GM12801 (cell line): Measurements from ENCODE around the gene ARMH2.

Experiments
- CTCF ChIP-seq: IDR thresholded peaks from one replicate; pipeline ENCODE4 v1.5.1; 2011; ENCODE audit warnings: control low read depth; ENCODE audit not compliant: insufficient read length; ENCODE audit errors: extremely low read depth

The ARMH2 gene

GRCh38 chr6:24798740-24799540 is at the start of gene ARMH2:
ARMH2 (minus strand) TSS chr6:24798917; CDS start chr6:24798857, 60 bp downstream.
- no peak for TF ChIP-seq CTCF

- no peak for TF ChIP-seq CTCF
Observed at GRCh38 chr6:24848461-24848860, 49.7 kb upstream of the ARMH2 start.

GRCh38 chr6:24847402-24847801 is 48.7 kb upstream of the ARMH2 start:
- TF ChIP-seq CTCF = no peak

- no peak for TF ChIP-seq CTCF
Observed at GRCh38 chr6:24845578-24845977, 46.9 kb upstream of the ARMH2 start.

- no peak for TF ChIP-seq CTCF
Observed at GRCh38 chr6:24844903-24845302, 46.2 kb upstream of the ARMH2 start.

- TF ChIP-seq CTCF = no peak
Observed at GRCh38 chr6:24844061-24844460, 45.3 kb upstream of the ARMH2 start.

GRCh38 chr6:24840187-24840586 is 41.5 kb upstream of the ARMH2 start:
- TF ChIP-seq CTCF = no peak

- TF ChIP-seq CTCF = no peak
Observed at GRCh38 chr6:24838994-24839393, 40.3 kb upstream of the ARMH2 start.
